Stimulated activated effector memory CD8-positive, alpha-beta T cell treated with anti-CD3 and anti-CD28 coated beads, Interleukin-12 subunit alpha, Interleukin-12 subunit beta, amount 100 ng/mL, for 72 hours (primary cell): ENCODE data around the gene TRIM14.

Experiments used
- ATAC-seq: fragments of 150-1000 bp; cut with Tn5 transposase; 2 replicates; pipeline ENCODE4 v1.10.0; 2021
- DNase-seq, 2 donors: peaks; one replicate each; pipeline ENCODE4 v3.0.0; 2021 to 2022; ENCODE audit warnings: low spot score in 2 of 2
- H3K27ac Mint-ChIP-seq: one replicate; pipeline ENCODE4 v1.8.0; 2022; ENCODE audit warnings: mild to moderate bottlenecking, mixed read lengths
- H3K36me3 Mint-ChIP-seq: one replicate; pipeline ENCODE4 v1.8.0; 2022; ENCODE audit warnings: mild to moderate bottlenecking, mixed read lengths
- H3K4me1 Mint-ChIP-seq: one replicate; pipeline ENCODE4 v1.8.0; 2022; ENCODE audit warnings: mixed read lengths
- H3K4me3 Mint-ChIP-seq: one replicate; pipeline ENCODE4 v1.8.0; 2022; ENCODE audit warnings: mild to moderate bottlenecking, mixed read lengths
- H3K9me3 Mint-ChIP-seq: one replicate; pipeline ENCODE4 v1.8.0; 2022; ENCODE audit warnings: mixed read lengths

The TRIM14 gene

GRCh38 chr9:98069551-98069950 lies 49.5 kb downstream of the TRIM14 start:
- peaks cover 63% of the 10 kb centered on the region for H3K36me3 Mint-ChIP-seq
- no peak overlapping the region for H3K4me3 Mint-ChIP-seq
- no peak overlapping the region for H3K27ac Mint-ChIP-seq
- peaks cover 9% of the 10 kb centered on the region for H3K4me1 Mint-ChIP-seq
- H3K9me3 Mint-ChIP-seq: no peaks in the 10 kb centered on the region
- ATAC-seq: no peak
- DNase-seq: no peak

GRCh38 chr9:98067184-98067583 lies 51.8 kb downstream of the TRIM14 start:
- Mint-ChIP-seq H3K9me3 (no peaks in the 10 kb centered on the region), H3K27ac (no peak overlapping the region), H3K4me3 (no peak overlapping the region), H3K36me3 (peaks cover 79% of the 10 kb centered on the region), H3K4me1 (peaks cover 6% of the 10 kb centered on the region)
- DNase-seq (no peak), ATAC-seq (no peak)

GRCh38 chr9:98066235-98066634 lies 52.8 kb downstream of the TRIM14 start:
- Mint-ChIP-seq H3K9me3 (no peaks in the 10 kb centered on the region), H3K27ac (no peak overlapping the region), H3K4me1 (peaks cover 6% of the 10 kb centered on the region), H3K36me3 (peaks cover 86% of the 10 kb centered on the region), H3K4me3 (no peak overlapping the region)
- no peak for DNase-seq
- no peak for ATAC-seq

- Mint-ChIP-seq H3K4me1 (peaks cover 11% of the 10 kb centered on the region), H3K27ac (no peak overlapping the region), H3K36me3 (peaks cover 85% of the 10 kb centered on the region), H3K9me3 (no peaks in the 10 kb centered on the region), H3K4me3 (no peak overlapping the region)
- ATAC-seq (no peak), DNase-seq (no peak)
Observed at GRCh38 chr9:98064623-98065392, 54.2 kb downstream of the TRIM14 start.

GRCh38 chr9:98062161-98062560 lies 56.9 kb downstream of the TRIM14 start:
- no peak for DNase-seq
- Mint-ChIP-seq H3K36me3 (peaks cover 83% of the 10 kb centered on the region), H3K9me3 (no peaks in the 10 kb centered on the region), H3K27ac (no peak overlapping the region), H3K4me3 (no peak overlapping the region), H3K4me1 (peaks cover 15% of the 10 kb centered on the region)
- ATAC-seq: no peak

GRCh38 chr9:98057138-98057799 lies 61.8 kb downstream of the TRIM14 start:
- Mint-ChIP-seq H3K4me1 (peaks cover 24% of the 10 kb centered on the region), H3K36me3 (peaks cover 45% of the 10 kb centered on the region), H3K27ac (peak overlapping the region; percentile 96), H3K4me3 (peak overlapping the region; percentile 92), H3K9me3 (no peaks in the 10 kb centered on the region)
- no peak for DNase-seq
- peak; percentile 53 for ATAC-seq

- ATAC-seq (peak; percentile 97), DNase-seq (peak; percentile 86 to 94)
- H3K4me1 Mint-ChIP-seq: peaks cover 24% of the 10 kb centered on the region
- peak within 1 kb of the TSS; percentile 92 for H3K4me3 Mint-ChIP-seq
- no peaks in the 10 kb centered on the region for H3K9me3 Mint-ChIP-seq
- peak within 1 kb of the TSS; percentile 96 for H3K27ac Mint-ChIP-seq
- peaks cover 37% of the 10 kb centered on the region for H3K36me3 Mint-ChIP-seq
Observed at GRCh38 chr9:98056269-98057137, 62.5 kb downstream of the TRIM14 start, which contains the start of gene NANS. TSS of gene NANS (plus strand) at chr9:98056732. CDS start at chr9:98056809, 77 bp downstream.

GRCh38 chr9:98054376-98054951 lies 64.6 kb downstream of the TRIM14 start:
- DNase-seq: no peak
- no peak for ATAC-seq
- peak overlapping the region; percentile 5 for H3K4me3 Mint-ChIP-seq
- no peak overlapping the region for H3K27ac Mint-ChIP-seq
- peaks cover 19% of the 10 kb centered on the region for H3K4me1 Mint-ChIP-seq
- peaks cover 21% of the 10 kb centered on the region for H3K36me3 Mint-ChIP-seq
- H3K9me3 Mint-ChIP-seq: no peaks in the 10 kb centered on the region

GRCh38 chr9:98050351-98050750 lies 68.7 kb downstream of the TRIM14 start:
- DNase-seq: no peak
- Mint-ChIP-seq H3K36me3 (peaks cover 5% of the 10 kb centered on the region), H3K27ac (no peak overlapping the region), H3K9me3 (no peaks in the 10 kb centered on the region), H3K4me1 (peaks cover 23% of the 10 kb centered on the region), H3K4me3 (no peak overlapping the region)
- ATAC-seq: no peak

- Mint-ChIP-seq H3K27ac (no peak overlapping the region), H3K4me3 (no peak overlapping the region), H3K36me3 (peaks cover 5% of the 10 kb centered on the region), H3K4me1 (peaks cover 28% of the 10 kb centered on the region), H3K9me3 (peaks cover 2% of the 10 kb centered on the region)
- DNase-seq: no peak
- no peak for ATAC-seq
Observed at GRCh38 chr9:98049288-98050072, 69.5 kb downstream of the TRIM14 start.

GRCh38 chr9:98047002-98047401 lies 72.0 kb downstream of the TRIM14 start:
- Mint-ChIP-seq H3K4me3 (peak overlapping the region; percentile 73), H3K9me3 (peaks cover 2% of the 10 kb centered on the region), H3K36me3 (peaks cover 5% of the 10 kb centered on the region), H3K4me1 (peaks cover 21% of the 10 kb centered on the region), H3K27ac (no peak overlapping the region)
- DNase-seq (no peak), ATAC-seq (no peak)

- ATAC-seq: no peak
- H3K4me1 Mint-ChIP-seq: peaks cover 21% of the 10 kb centered on the region
- H3K4me3 Mint-ChIP-seq: peak overlapping the region; percentile 73
- DNase-seq: no peak
- peaks cover 2% of the 10 kb centered on the region for H3K9me3 Mint-ChIP-seq
- H3K27ac Mint-ChIP-seq: no peak overlapping the region
- peaks cover 5% of the 10 kb centered on the region for H3K36me3 Mint-ChIP-seq
Observed at GRCh38 chr9:98046180-98046543, 72.9 kb downstream of the TRIM14 start.

GRCh38 chr9:98045234-98046179 lies 73.5 kb downstream of the TRIM14 start:
- Mint-ChIP-seq H3K4me1 (peaks cover 21% of the 10 kb centered on the region), H3K36me3 (peaks cover 5% of the 10 kb centered on the region), H3K9me3 (peaks cover 2% of the 10 kb centered on the region), H3K4me3 (peak overlapping the region; percentile 73), H3K27ac (peak overlapping the region; percentile 86)
- DNase-seq (peak in 1 of 2 donors; percentile 56), ATAC-seq (peak; percentile 97)
